ENCODE results near the gene RFPL4AL1.

DNA sequence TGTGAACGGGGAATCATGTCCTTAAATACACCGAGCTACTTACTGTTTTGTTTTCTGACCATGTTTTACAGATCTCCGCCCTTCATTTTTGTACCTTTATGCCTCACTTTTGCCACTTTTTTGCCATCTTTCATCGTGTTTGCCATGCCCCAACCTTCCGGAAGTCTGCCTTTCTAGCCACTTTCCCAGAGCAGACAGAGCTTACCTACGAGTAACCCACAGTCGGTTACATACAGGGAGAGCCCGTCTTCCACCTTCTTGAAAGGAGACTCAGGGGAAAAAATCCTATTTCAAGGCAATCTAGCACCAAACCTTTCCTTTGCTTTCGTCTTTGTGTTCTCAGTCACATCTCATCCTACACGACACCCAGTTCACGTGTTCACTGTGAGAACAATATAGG is 26.1 kb downstream of the RFPL4AL1 start:
- no peak for TF ChIP-seq SUZ12 (IDR thresholded peaks at IDR 0.05)
- no peak for TF ChIP-seq SP1 (IDR thresholded peaks at IDR 0.05)
- no peak for TF ChIP-seq ELF4 (IDR thresholded peaks at IDR 0.05)
- no peak for TF ChIP-seq FOXK2 (IDR thresholded peaks at IDR 0.05)
- TF ChIP-seq NFRKB (IDR thresholded peaks at IDR 0.05): no peak
- no peak for TF ChIP-seq ARNT (IDR thresholded peaks at IDR 0.05)
- TF ChIP-seq BHLHE40 (IDR thresholded peaks at IDR 0.05; ENCODE audit: borderline replicate concordance): no peak
- TF ChIP-seq, protein P1, sequence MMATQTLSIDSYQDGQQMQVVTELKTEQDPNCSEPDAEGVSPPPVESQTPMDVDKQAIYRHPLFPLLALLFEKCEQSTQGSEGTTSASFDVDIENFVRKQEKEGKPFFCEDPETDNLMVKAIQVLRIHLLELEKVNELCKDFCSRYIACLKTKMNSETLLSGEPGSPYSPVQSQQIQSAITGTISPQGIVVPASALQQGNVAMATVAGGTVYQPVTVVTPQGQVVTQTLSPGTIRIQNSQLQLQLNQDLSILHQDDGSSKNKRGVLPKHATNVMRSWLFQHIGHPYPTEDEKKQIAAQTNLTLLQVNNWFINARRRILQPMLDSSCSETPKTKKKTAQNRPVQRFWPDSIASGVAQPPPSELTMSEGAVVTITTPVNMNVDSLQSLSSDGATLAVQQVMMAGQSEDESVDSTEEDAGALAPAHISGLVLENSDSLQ (IDR thresholded peaks at IDR 0.05): no peak
- no peak for TF ChIP-seq FOXM1 (IDR thresholded peaks at IDR 0.05; ENCODE audit: borderline replicate concordance)
